Uterus (tissue), 2 donors: ENCODE data around the gene OR52E5.

Source experiments
- POLR2A ChIP-seq, 2 donors: fragments of 450-650 bp; IDR thresholded peaks; one replicate each; pipeline ENCODE4 v1.6.1; 2016; ENCODE audit warnings: antibody characterized with exemption in 2 of 2, mild to moderate bottlenecking in 1 of 2, moderate library complexity in 1 of 2
- TF ChIP-seq, protein P1 (sequence below), 4 experiments: fragments of 200-600 bp in 2 of 4; fragments of 450-650 bp in 2 of 4; sonication (generic) in 2 of 4; IDR thresholded peaks; one replicate each; pipeline ENCODE4 v1.5.1; 2016 to 2019; ENCODE audit warnings: antibody characterized with exemption in 4 of 4, mild to moderate bottlenecking in 2 of 4, moderate library complexity in 1 of 4

DNA sequence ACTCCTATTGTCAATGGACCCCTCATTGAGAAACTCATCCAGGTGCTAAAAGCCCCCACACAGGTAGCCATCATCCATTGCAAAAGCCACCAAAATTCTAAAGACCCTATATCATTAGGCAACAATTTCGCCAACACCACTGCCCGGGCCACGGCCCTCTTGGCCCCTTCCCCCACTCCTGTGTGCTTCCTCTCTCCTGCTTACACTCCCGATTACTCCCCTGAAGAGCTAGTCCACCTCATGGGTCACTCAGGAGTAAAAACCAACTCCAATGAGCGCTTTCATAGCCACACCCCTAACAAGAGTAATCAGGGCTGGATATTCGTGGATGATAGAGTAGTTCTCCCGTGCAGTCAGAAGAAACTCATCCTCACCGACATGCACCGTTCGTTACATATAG is 40.1 kb downstream of the OR52E5 start:
- TF ChIP-seq, protein P1, sequence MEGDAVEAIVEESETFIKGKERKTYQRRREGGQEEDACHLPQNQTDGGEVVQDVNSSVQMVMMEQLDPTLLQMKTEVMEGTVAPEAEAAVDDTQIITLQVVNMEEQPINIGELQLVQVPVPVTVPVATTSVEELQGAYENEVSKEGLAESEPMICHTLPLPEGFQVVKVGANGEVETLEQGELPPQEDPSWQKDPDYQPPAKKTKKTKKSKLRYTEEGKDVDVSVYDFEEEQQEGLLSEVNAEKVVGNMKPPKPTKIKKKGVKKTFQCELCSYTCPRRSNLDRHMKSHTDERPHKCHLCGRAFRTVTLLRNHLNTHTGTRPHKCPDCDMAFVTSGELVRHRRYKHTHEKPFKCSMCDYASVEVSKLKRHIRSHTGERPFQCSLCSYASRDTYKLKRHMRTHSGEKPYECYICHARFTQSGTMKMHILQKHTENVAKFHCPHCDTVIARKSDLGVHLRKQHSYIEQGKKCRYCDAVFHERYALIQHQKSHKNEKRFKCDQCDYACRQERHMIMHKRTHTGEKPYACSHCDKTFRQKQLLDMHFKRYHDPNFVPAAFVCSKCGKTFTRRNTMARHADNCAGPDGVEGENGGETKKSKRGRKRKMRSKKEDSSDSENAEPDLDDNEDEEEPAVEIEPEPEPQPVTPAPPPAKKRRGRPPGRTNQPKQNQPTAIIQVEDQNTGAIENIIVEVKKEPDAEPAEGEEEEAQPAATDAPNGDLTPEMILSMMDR (IDR thresholded peaks at IDR 0.05) = no peak
- no peak for TF ChIP-seq POLR2A (IDR thresholded peaks at IDR 0.05)
